K562 (cell line): Measurements from ENCODE around the gene AMIGO1. TPM values are rescaled to one million over a fixed set of nuclear protein-coding genes. Genes with fewer than 3 reads are reported as not detected.

Experiments used
- CEBPZ ChIP-seq: fragments of 150-350 bp; IDR thresholded peaks from 2 replicates; pipeline ENCODE4 v1.6.1; 2014; ENCODE audit warnings: low read depth, mild to moderate bottlenecking, low read length, borderline replicate concordance
- ETV5 ChIP-seq: sonication (generic); formaldehyde crosslinking; IDR thresholded peaks from 2 replicates; pipeline ENCODE4 v1.4.0; 2020; ENCODE audit warnings: low read depth, mild to moderate bottlenecking, missing genetic modification reagents
- FOXM1 ChIP-seq, 2 experiments: fragments of 450-650 bp in 1 of 2; sonication (generic) in 1 of 2; formaldehyde crosslinking in 1 of 2; IDR thresholded peaks; 2 replicates each; pipeline versions ENCODE4 v1.6.1 to v1.9.0; 2017 to 2022; ENCODE audit warnings: low read depth in 2 of 2, mild to moderate bottlenecking in 2 of 2, missing genetic modification reagents in 1 of 2, moderate library complexity in 1 of 2
- JUN ChIP-seq, 2 experiments: sonication (generic) in 1 of 2; formaldehyde crosslinking in 1 of 2; IDR thresholded peaks; 2 replicates each; pipeline versions ENCODE4 v1.6.1 to v1.8.0; 2012 to 2022; ENCODE audit warnings: borderline replicate concordance in 2 of 2, mild to moderate bottlenecking in 2 of 2, improper control_type of control experiment in 1 of 2, low read depth in 1 of 2, low read length in 1 of 2, missing genetic modification reagents in 1 of 2
- MEF2D ChIP-seq: conservative IDR thresholded peaks from 2 replicates; pipeline ENCODE4 v1.6.1; 2016; ENCODE audit warnings: low read depth, missing genetic modification characterization, missing compliant biosample characterization
- MIER1 ChIP-seq: fragments of 450-650 bp; IDR thresholded peaks from 2 replicates; pipeline ENCODE4 v1.6.1; 2016; ENCODE audit warnings: antibody characterized with exemption, mild to moderate bottlenecking, low read depth
- TBP ChIP-seq: optimal IDR thresholded peaks from 2 replicates; pipeline ENCODE3; 2011; ENCODE audit warnings: low read depth, low read length, improper control_type of control experiment
- TEAD2 ChIP-seq: fragments of 450-650 bp; IDR thresholded peaks from 2 replicates; pipeline ENCODE4 v1.6.1; 2016; ENCODE audit warnings: missing genetic modification characterization, control low read depth, missing compliant biosample characterization
- USF1 ChIP-seq: sonication (generic); formaldehyde crosslinking; IDR thresholded peaks from 2 replicates; pipeline ENCODE4 v1.9.0; 2022; ENCODE audit warnings: mild to moderate bottlenecking, missing genetic modification reagents
- polyA plus RNA-seq, 8 experiments: library from polyadenylated mRNA; depleted of rRNA in 4 of 8; stranded (reverse) in 5 of 8; unstranded in 3 of 8; fragments of >200 nt; fragmentation: Nextera tagmentation in 2 of 8; fragmentation: Illumina TruSeq in 1 of 8; extraction: Ambion mirVana in 2 of 8; extraction: Trizol in 1 of 8; gene quantifications; 2 replicates each; pipeline versions ENCODE4 v1.2.1 to v1.2.3, GENCODE V29; 2011 to 2014; ENCODE audit warnings: inconsistent platforms in 1 of 8, missing spikeins in 1 of 8
- total RNA-seq, 7 experiments: library from RNA; depleted of rRNA in 6 of 7; stranded (reverse); fragments of >200 nt in 6 of 7; fragmentation: Illumina TruSeq in 2 of 7; extraction: Trizol in 2 of 7; gene quantifications; 2 replicates each; pipeline versions ENCODE4 v1.2.1 to v1.2.3, GENCODE V29; 2011 to 2021; ENCODE audit warnings: low replicate concordance in 1 of 7

Gene AMIGO1
- total and polyA plus RNA-seq, 9 of the 15 experiments (the other 6 are each of a cell fraction or from before 2014, with no cell fraction given) = 0.24 to 1.0 (median 0.54) TPM

GRCh38 chr1:109478806-109479205 is 30.7 kb downstream of the AMIGO1 start (continued):
- peak; percentile 25; the same call in 1 of the 2 replicates for TF ChIP-seq USF1 (CRISPR knock-in tag)
- 0 out of 2 replicates have a peak, but pooled peaks have one; percentile 20 for TF ChIP-seq TEAD2 (tag)
- peak; percentile 42; the same call in 1 of the 2 replicates for TF ChIP-seq ETV5
- TF ChIP-seq MIER1 = peak; percentile 95
- no peak for TF ChIP-seq CEBPZ
- TF ChIP-seq JUN (IDR thresholded peaks at IDR 0.05; ENCODE audit: borderline replicate concordance, low read depth, low read length) = no peak
- TF ChIP-seq JUN (CRISPR knock-in tag; IDR thresholded peaks at IDR 0.05; ENCODE audit: borderline replicate concordance) = peak; percentile 57; the same call in 1 of the 2 replicates
- no peak for TF ChIP-seq MEF2D (tag)
- TF ChIP-seq FOXM1 (IDR thresholded peaks at IDR 0.05; ENCODE audit: low read depth) = no peak
- TF ChIP-seq FOXM1 (CRISPR knock-in tag; IDR thresholded peaks at IDR 0.05; ENCODE audit: low read depth) = 0 out of 2 replicates have a peak, but pooled peaks have one; percentile 37
- TF ChIP-seq TBP = no peak
